Urothelium cell line (cell line): ENCODE data around the gene FMNL2.

Experiments used
- DNase-seq: peaks from one replicate; pipeline ENCODE4 v3.0.0; 2011; ENCODE audit warnings: low spot score, mixed read lengths
- FAIRE-seq: peaks from 2 replicates; lab custom pipeline; 2011; peaks lifted over from hg19 to GRCh38; lab: Jason Lieb, UNC

Gene FMNL2

DNA sequence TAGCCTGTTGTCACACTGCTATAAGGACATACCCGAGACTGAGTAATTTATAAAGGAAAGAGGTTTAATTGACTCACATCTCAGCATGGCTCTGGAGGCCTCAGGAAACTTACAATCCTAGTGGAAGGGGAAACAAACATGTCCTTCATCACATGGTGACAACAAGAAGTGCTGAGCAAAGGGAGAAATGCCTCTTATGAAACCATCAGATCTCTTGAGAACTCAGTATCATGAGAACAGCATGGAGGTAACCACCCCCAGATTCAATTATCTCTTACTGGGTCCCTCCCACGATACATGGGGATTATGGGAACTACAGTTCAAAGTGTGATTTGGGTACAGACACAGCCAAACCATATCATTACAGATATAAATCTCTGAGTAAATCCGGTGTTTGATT, 233.6 kb downstream of the FMNL2 start:
- DNase-seq = no peak
- FAIRE-seq = no peak

- DNase-seq = no peak
- FAIRE-seq = no peak
Observed at GRCh38 chr2:152569186-152569585, 234.2 kb downstream of the FMNL2 start.

DNA sequence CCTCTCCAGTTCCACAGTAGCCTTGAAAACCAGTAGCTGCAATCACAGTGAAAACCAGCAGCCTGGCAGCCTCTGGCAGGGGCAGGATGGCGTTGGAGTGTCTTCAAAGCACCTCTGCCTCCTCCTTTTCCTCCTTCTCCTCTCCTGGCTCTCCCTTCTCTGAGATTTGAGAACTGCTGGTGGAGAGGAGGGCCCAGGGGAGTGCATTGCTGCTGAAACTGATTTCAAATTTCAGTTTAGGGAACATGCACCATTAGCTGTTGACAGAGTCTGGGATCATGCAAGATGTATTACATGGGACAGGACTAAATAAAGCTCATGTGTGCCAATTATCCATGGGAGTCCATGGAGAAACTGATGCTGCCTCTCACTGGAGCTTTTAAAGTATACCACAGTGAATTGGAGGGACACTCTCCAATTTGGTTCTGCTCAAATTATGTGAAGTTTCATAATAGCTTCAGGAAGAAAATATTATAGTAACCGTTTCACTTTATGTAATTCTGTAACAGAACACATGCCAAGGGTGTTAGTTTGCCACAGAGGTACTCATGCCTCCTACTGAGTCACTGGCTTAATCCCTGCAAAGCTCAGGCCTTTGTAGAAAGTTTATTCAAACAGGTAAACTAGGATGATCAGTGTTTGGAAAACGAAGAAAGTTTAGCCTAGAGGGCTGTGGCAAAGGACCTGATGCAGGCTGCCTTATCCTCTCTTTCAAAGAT, 236.2 kb downstream of the FMNL2 start:
- DNase-seq (no peak), FAIRE-seq (no peak)

DNA sequence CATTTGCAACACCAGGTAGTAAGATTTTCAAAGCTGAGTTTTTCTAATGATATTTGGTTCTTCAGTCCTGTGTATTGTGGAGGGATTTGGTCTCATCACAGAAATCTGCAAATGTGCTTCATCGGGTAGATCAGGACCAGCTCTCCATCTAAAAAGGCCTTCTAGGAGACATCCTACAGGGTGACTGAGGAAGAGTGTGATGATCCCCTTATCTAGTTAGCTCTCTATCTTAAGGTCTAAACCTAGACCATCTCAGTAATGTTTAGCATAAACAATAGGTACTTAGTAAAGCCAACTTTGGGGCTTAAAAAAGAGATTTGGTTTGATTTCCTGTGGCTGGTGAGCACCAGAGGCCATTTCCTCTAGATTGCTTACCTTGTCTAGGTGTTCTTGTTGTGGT, 237.1 kb downstream of the FMNL2 start:
- DNase-seq = no peak
- no peak for FAIRE-seq

GRCh38 chr2:152573168-152573567, 238.2 kb downstream of the FMNL2 start:
- DNase-seq (peak; percentile 67), FAIRE-seq (no peak)

GRCh38 chr2:152577579-152577978, 242.6 kb downstream of the FMNL2 start:
- DNase-seq = no peak
- no peak for FAIRE-seq

DNA sequence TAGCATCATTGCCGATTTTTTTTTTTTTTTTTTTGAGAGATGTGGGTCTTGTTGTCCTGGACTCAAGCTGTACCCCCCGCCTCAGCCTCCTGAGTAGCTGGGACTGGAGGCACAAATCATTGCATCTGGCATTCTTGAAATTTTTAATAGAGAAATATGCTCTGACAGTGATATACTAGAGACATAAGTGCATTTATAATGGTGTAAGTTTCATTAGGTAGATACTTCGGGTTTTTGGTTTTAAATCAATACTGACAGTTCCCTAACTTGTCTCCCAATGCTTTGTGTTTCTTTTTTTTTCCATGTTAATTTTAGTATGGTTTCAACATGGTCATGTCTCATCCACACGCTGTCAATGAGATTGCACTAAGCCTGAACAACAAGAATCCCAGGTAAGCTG, 243.6 kb downstream of the FMNL2 start:
- DNase-seq (no peak), FAIRE-seq (no peak)

GRCh38 chr2:152580714-152581113, 245.7 kb downstream of the FMNL2 start:
- DNase-seq = peak; percentile 20
- no peak for FAIRE-seq

DNA sequence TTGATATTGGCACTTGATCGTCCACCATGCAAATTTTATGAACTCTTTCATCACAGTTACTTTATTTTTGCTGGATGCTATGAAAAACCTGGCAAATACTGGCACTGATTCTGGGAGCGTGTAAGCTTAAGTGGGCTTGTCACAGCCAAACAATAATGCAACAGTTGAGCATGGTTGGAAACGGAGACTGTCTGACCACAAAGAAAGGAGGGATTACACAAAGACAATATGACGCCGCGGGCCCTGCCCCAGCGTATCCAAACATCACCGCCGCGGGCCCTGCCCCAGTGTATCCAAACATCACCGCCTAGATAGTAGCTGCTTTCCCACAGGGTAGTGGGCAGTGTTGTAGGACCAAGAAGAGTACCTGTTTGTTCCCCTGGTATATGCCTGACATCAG, 246.4 kb downstream of the FMNL2 start:
- DNase-seq = peak; percentile 27
- FAIRE-seq = no peak

GRCh38 chr2:152582081-152582480, 247.1 kb downstream of the FMNL2 start:
- DNase-seq (no peak), FAIRE-seq (no peak)

GRCh38 chr2:152583512-152584229, 248.7 kb downstream of the FMNL2 start:
- FAIRE-seq = no peak
- DNase-seq = no peak

GRCh38 chr2:152584301-152584700, 249.3 kb downstream of the FMNL2 start:
- DNase-seq (no peak), FAIRE-seq (no peak)

DNA sequence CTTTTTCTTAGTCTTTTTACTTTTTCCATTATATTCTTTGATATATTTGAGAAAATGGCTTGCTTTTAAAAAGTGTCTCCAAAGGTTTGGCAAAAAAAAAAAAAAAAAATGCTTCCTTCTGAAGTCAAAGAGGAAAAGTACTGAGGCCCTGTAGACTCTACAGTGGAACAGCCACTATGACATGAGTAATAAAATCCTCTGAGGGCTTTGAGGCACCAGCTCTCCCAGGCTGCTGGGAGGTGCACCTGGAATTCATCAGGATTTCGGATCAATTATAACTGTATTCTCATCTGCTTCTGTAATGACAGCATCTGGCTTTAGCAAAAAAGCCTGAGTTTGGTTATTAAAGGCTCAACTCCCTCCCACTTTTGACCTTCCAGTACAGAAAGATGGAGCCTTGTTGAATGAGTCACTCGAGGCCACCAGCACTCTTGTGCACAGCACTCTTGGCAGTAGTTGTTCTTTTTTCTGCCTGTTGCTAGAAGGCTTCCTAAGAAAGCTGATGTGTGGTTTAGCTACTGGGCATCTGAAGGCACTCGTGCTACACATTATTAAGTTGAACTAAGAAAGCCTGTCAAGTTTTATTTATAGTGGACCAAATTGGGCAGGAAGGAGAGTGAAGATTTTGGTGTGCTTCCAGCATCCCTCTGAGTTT, 251.0 kb downstream of the FMNL2 start:
- DNase-seq = peak; percentile 67
- no peak for FAIRE-seq

GRCh38 chr2:152587187-152587947, 252.4 kb downstream of the FMNL2 start:
- no peak for FAIRE-seq
- DNase-seq = peak; percentile 22

GRCh38 chr2:152588998-152589397, 254.0 kb downstream of the FMNL2 start:
- DNase-seq = no peak

DNA sequence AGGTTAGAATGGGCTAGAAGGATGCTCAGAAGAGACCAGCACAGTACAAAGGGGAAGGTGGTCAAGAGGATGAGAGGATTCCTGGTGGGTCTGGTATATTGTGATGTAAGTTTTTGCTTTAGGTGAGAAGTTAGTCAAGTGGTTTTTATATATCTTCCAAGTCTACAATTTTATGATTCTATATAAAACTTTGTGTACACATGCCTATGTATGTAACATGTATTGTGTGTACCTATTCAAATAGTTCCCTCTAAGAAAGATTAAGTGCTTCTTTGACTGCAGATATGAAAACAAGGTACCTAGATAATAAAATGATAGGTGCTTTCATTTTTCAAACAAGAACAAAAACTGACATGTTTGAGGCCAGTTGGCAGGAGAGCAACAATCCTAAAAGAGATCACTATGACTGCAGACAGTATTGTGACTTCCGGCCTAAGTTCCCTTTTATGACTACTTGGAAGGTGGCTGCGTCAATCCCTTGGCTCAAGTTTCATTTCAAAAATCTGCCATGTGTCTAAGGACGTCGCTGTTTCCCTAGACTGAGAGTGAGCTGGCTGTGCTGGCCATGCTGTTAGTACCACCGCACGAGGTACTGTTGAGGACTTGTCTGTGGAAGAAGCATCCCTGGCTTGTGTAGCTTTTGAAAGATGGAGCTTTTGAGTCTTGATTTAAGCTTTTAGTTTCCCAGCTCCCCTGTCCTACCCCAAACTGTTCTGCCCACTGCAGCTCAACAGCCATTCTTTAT, 259.2 kb downstream of the FMNL2 start:
- FAIRE-seq = no peak
- no peak for DNase-seq

More at GRCh38 chr2:152588998-152589397, 254.0 kb downstream of the FMNL2 start:
- no peak for FAIRE-seq

DNA sequence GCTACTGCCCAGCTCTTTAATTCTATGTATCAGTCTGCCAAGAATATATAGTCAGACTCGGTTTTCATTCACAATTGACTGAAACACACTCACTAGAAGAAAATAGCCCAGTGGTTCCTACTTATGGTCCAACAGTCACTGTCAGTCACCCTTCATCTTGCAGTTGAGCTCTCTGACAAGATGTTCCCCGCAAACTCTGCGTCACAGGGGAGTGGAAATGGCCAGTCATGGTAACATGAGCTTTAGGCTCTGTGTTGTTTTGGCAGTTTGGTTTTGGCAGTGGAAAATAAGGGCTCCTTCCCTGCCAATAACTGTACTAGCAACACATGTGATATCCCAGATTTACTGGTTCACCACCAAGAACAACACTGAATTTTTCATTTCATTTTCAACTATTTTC, 259.8 kb downstream of the FMNL2 start:
- DNase-seq (no peak), FAIRE-seq (no peak)

DNA sequence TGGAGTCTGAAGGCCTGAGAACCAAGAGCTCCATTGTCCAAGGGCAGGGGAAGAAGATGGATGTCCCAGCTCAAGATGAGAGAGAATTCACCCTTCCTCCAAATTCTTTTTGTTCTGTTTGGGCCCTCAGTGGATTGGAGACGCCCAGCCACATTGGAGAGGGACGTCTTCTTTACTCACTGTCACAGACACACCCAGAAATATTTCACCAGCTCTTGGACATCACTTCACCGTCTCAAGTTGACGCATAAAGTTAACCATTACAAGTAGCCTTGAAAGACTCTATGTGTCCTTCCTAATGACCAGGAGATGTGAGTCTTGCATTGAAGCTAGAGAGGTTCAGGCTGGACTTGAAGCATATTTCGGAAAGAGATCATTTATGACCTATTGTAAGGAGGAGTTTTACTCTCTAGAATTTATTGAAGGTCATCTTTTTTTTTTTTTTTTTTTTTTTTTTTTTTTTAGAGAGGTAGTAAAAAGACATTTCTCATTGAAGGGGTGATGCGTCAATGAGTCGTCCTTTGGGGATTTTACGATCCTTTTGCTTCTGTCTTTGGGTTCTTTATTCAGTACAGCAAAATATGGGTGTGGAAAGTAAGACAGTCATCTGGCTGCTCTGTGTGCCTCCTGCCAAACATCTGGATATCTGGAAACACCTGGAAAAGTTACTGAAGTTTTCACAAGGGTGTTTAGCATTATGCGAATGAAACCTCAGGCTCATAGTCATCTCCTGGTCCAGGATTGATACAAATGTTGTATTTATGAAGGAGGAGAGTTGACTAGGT, 264.2 kb downstream of the FMNL2 start:
- FAIRE-seq (no peak), DNase-seq (no peak)

- no peak for DNase-seq
- FAIRE-seq = no peak
Observed at GRCh38 chr2:152600051-152600657, 265.2 kb downstream of the FMNL2 start.
